Suprapubic skin (tissue), 4 donors: ENCODE measurements around the gene GNG4.

Source experiments
- CTCF ChIP-seq, 2 donors: fragments of 200-600 bp in 1 of 2; fragments of 450-650 bp in 1 of 2; sonication (generic) in 1 of 2; IDR thresholded peaks; one replicate each; pipeline ENCODE4 v1.5.1; 2016 to 2019; ENCODE audit warnings: antibody characterized with exemption in 2 of 2, mild to moderate bottlenecking in 1 of 2, moderate library complexity in 1 of 2
- EP300 ChIP-seq: sonication (generic); formaldehyde crosslinking; IDR thresholded peaks from one replicate; pipeline ENCODE4 v1.6.1; 2017; ENCODE audit warnings: antibody characterized with exemption
- POLR2A ChIP-seq, 2 donors: fragments of 450-650 bp; IDR thresholded peaks; one replicate each; pipeline ENCODE4 v1.6.1; 2017; ENCODE audit warnings: antibody characterized with exemption in 2 of 2, mild to moderate bottlenecking in 2 of 2, moderate library complexity in 2 of 2
- POLR2AphosphoS5 ChIP-seq, 3 donors: sonication (generic); formaldehyde crosslinking; IDR thresholded peaks; one replicate each; pipeline ENCODE4 v1.6.1; 2017; ENCODE audit warnings: antibody characterized with exemption in 3 of 3

- TF ChIP-seq CTCF (IDR thresholded peaks at IDR 0.05) (no peak), POLR2A (IDR thresholded peaks at IDR 0.05) (no peak), POLR2AphosphoS5 (IDR thresholded peaks at IDR 0.05) (no peak), EP300 (no peak)
Measured at GRCh38 chr1:235599536-235599935, 50.0 kb downstream of the GNG4 start.
